Breast epithelium (tissue), 4 donors: ENCODE measurements around the gene SYT2. TPM values are rescaled to one million over a fixed set of nuclear protein-coding genes. Genes with fewer than 3 reads are reported as not detected.

Source experiments
- DNase-seq, 2 donors: peaks; one replicate each; pipeline ENCODE4 v3.0.0-alpha.2; 2019; ENCODE audit warnings: low spot score in 2 of 2
- H3K27ac ChIP-seq, 2 donors: fragments of 200-600 bp; sonication (generic) in 1 of 2; one replicate each; pipeline ENCODE4 v1.5.1; 2016 to 2019; ENCODE audit warnings: mild to moderate bottlenecking in 1 of 2
- H3K27me3 ChIP-seq, 2 donors: fragments of 200-600 bp; sonication (generic) in 1 of 2; one replicate each; pipeline versions ENCODE4 v1.5.1 to v1.6.0; 2017 to 2019; ENCODE audit warnings: control low read depth in 1 of 2, mild to moderate bottlenecking in 1 of 2
- H3K36me3 ChIP-seq: fragments of 200-600 bp; one replicate; pipeline ENCODE4 v1.5.1; 2019
- H3K4me1 ChIP-seq, 2 donors: fragments of 200-600 bp; sonication (generic); one replicate each; pipeline ENCODE4 v1.5.1; 2016 to 2019; ENCODE audit warnings: control low read depth in 1 of 2
- H3K4me3 ChIP-seq, 3 donors: fragments of 200-600 bp; sonication (generic); 1 replicate in 2 of 3; 2 replicates in 1 of 3; pipeline ENCODE4 v1.5.1; 2016 to 2019; ENCODE audit warnings: mild to moderate bottlenecking in 3 of 3, moderate library complexity in 2 of 3
- H3K9me3 ChIP-seq, 2 donors: fragments of 200-600 bp; sonication (generic) in 1 of 2; one replicate each; pipeline ENCODE4 v1.5.1; 2016 to 2019; ENCODE audit warnings: control low read depth in 1 of 2
- POLR2A ChIP-seq: fragments of 450-650 bp; IDR thresholded peaks from one replicate; pipeline ENCODE4 v1.6.1; 2016; ENCODE audit warnings: antibody characterized with exemption, mild to moderate bottlenecking, moderate library complexity
- POLR2AphosphoS5 ChIP-seq, 3 donors: sonication (generic); formaldehyde crosslinking; IDR thresholded peaks; one replicate each; pipeline ENCODE4 v1.6.1; 2017; ENCODE audit warnings: antibody characterized with exemption in 3 of 3
- intact Hi-C: fragments of 100-400 bp; cut with DNase I; formaldehyde crosslinking; loops from one replicate; pipeline ENCODE4 v1.15.1; 2023; ENCODE audit warnings: low total_unique reads
- total RNA-seq, 3 donors: library from RNA; depleted of rRNA; stranded (reverse); fragments of >200 nt; gene quantifications; one replicate each; pipeline ENCODE4 v1.1.0, GENCODE V29; 2016
- TF ChIP-seq, protein P1 (sequence below), 3 donors: fragments of 450-650 bp; IDR thresholded peaks; one replicate each; pipeline ENCODE4 v1.5.1; 2016 to 2017; ENCODE audit warnings: antibody characterized with exemption in 3 of 3, mild to moderate bottlenecking in 3 of 3, moderate library complexity in 3 of 3

The SYT2 gene
- total RNA-seq, 3 donors from 2014 or later: under 0.01 to 0.15 (median under 0.01) TPM

- peaks cover 6 to 8% of the 10 kb centered on the region in 2 donors for H3K4me1 ChIP-seq
- intact Hi-C loops: no loop called here
- TF ChIP-seq POLR2A (no peak), POLR2AphosphoS5 (IDR thresholded peaks at IDR 0.05) (no peak)
- TF ChIP-seq, protein P1, sequence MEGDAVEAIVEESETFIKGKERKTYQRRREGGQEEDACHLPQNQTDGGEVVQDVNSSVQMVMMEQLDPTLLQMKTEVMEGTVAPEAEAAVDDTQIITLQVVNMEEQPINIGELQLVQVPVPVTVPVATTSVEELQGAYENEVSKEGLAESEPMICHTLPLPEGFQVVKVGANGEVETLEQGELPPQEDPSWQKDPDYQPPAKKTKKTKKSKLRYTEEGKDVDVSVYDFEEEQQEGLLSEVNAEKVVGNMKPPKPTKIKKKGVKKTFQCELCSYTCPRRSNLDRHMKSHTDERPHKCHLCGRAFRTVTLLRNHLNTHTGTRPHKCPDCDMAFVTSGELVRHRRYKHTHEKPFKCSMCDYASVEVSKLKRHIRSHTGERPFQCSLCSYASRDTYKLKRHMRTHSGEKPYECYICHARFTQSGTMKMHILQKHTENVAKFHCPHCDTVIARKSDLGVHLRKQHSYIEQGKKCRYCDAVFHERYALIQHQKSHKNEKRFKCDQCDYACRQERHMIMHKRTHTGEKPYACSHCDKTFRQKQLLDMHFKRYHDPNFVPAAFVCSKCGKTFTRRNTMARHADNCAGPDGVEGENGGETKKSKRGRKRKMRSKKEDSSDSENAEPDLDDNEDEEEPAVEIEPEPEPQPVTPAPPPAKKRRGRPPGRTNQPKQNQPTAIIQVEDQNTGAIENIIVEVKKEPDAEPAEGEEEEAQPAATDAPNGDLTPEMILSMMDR (IDR thresholded peaks at IDR 0.05): no peak
- no peak overlapping the region for H3K27ac ChIP-seq
- no peak overlapping the region for H3K4me3 ChIP-seq
- no peaks in the 10 kb centered on the region for H3K36me3 ChIP-seq
- no peak for DNase-seq
- H3K27me3 ChIP-seq: peaks cover 15 to 38% of the 10 kb centered on the region in 2 donors
- no peaks in the 10 kb centered on the region for H3K9me3 ChIP-seq
Measured at GRCh38 chr1:202711949-202712635, 1.8 kb upstream of the SYT2 start.

DNA sequence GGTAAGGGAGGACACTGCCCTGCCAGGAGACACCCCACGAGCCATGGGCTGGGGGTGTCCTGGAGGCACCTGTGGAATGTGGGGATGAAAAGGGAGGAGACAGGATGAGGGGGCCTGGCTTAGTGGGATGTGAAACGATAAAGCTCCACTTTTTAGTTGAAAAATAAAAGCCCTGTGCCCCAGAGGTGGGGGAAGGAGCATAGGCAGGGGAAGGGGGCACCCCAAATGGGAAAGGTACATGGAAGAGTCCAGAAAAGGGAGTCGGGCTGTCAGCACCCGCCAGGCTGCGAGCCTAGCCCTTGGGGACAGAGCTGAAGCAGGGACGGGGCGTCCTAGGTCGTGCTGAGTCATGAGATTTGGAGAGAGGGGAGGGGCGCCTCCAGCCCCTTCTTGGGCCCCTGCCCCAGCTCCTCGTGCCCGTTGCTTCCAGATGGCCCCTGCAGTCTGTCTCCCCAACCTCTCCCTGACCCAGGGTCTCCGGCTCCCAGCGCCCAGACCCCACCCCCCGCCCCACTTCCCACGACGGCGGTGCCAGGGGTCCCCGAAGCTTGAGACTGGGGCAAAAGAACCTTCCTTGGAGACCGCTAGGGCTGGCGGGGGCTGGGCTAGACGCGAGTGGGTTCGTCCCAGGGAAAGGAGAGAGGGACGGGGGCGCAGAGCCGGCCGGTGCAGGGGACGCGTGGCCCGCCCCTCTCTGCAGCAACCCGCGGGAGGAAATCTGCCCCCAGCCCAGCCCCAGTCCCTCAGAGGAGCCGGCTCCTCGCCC is 795 bp downstream of the SYT2 start:
- no peaks in the 10 kb centered on the region for H3K9me3 ChIP-seq
- no peak for DNase-seq
- H3K36me3 ChIP-seq: no peaks in the 10 kb centered on the region
- TF ChIP-seq POLR2A (no peak), POLR2AphosphoS5 (IDR thresholded peaks at IDR 0.05) (no peak)
- TF ChIP-seq, protein P1 (IDR thresholded peaks at IDR 0.05): no peak
- peaks cover 15 to 43% of the 10 kb centered on the region in 2 donors for H3K27me3 ChIP-seq
- no peak overlapping the region for H3K27ac ChIP-seq
- intact Hi-C loops: no loop called here
- peaks cover 6 to 8% of the 10 kb centered on the region in 2 donors for H3K4me1 ChIP-seq
- peak overlapping the region in 2 of 3 donors; percentile 39 to 66 for H3K4me3 ChIP-seq

- Histone ChIP-seq H3K9me3 (no peaks in the 10 kb centered on the region), H3K27ac (no peak overlapping the region), H3K27me3 (peaks cover 15 to 43% of the 10 kb centered on the region in 2 donors), H3K36me3 (no peaks in the 10 kb centered on the region), H3K4me3 (no peak overlapping the region), H3K4me1 (peaks cover 6 to 8% of the 10 kb centered on the region in 2 donors)
- DNase-seq: no peak
- TF ChIP-seq POLR2A (no peak), POLR2AphosphoS5 (IDR thresholded peaks at IDR 0.05) (no peak)
- TF ChIP-seq, protein P1 (IDR thresholded peaks at IDR 0.05): no peak
- intact Hi-C loops: no loop called here
Measured at GRCh38 chr1:202708456-202709275, 1.6 kb downstream of the SYT2 start.

DNA sequence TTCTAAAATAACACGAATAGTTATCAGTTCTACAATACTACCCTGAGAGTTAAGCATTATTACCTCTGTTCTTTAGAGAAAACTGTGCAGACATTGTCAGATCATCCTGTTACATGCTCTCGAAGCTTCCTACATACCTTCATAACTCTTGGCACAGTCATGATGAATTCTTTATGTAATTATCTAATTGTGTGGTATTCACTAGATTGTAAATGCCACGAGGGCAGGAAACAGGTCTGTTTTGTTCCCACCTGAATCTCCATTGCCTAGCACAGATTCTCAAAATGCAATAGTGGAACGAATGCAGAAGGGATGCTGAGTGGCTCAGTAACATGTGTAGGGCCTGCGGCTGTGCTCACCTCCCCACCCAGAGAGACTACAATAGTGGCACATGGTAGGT is 3.4 kb downstream of the SYT2 start:
- DNase-seq: no peak
- Histone ChIP-seq H3K27ac (no peak overlapping the region), H3K27me3 (peaks cover 15 to 52% of the 10 kb centered on the region in 2 donors), H3K4me3 (no peak overlapping the region), H3K9me3 (no peaks in the 10 kb centered on the region), H3K36me3 (no peaks in the 10 kb centered on the region), H3K4me1 (peaks cover 6 to 8% of the 10 kb centered on the region in 2 donors)
- TF ChIP-seq, protein P1 (IDR thresholded peaks at IDR 0.05): no peak
- TF ChIP-seq POLR2AphosphoS5 (IDR thresholded peaks at IDR 0.05) (no peak), POLR2A (no peak)
- intact Hi-C loops: no loop called here
